GM12878 (cell line): ENCODE results near the gene EFCC1. TPM values are rescaled to one million over a fixed set of nuclear protein-coding genes. Genes with fewer than 3 reads are reported as not detected.

ENCODE experiments used
- ATAC-seq: fragments of 200-7000 bp; cut with Tn5 transposase; 3 replicates; pipeline ENCODE4 v1.9.1; 2020; ENCODE audit warnings: mild to moderate bottlenecking, moderate library complexity
- BruUV-seq: library from RNA; stranded (reverse); fragments of 400-500 nt; replicated peaks from 2 replicates; lab custom pipeline; 2021; lab: Mats Ljungman, UMichigan
- CTCF ChIA-PET: fragments of 300-600 bp; sonication (Branson Sonifier 250); formaldehyde crosslinking; extraction: SDS; loops from one replicate; lab custom pipeline; 2021; ENCODE audit warnings: inconsistent platforms; lab: Yijun Ruan, JAX
- POLR2A ChIA-PET: fragments of 350-600 bp; formaldehyde crosslinking; extraction: SDS; loops from one replicate; lab custom pipeline; 2021; ENCODE audit warnings: inconsistent platforms; lab: Charles Lee
- RAD21 ChIA-PET: fragments of 300-600 bp; sonication (Branson Sonifier 250); formaldehyde crosslinking; loops from one replicate; lab custom pipeline; 2023; ENCODE audit warnings: antibody characterized with exemption; ENCODE audit not compliant: unreplicated experiment; lab: Charles Lee
- SMC1A ChIA-PET: fragments of 300-600 bp; sonication (Branson Sonifier 250); formaldehyde crosslinking; loops from one replicate; lab custom pipeline; 2023; ENCODE audit not compliant: unreplicated experiment, uncharacterized antibody; lab: Charles Lee
- DNase-seq: peaks from one replicate; pipeline ENCODE4 v3.0.0-alpha.2; 2011; ENCODE audit warnings: low read depth, low spot score
- FAIRE-seq: peaks from 3 replicates; lab custom pipeline; 2011; peaks lifted over from hg19 to GRCh38; lab: Jason Lieb, UNC
- H2AFZ ChIP-seq: 2 replicates; pipeline ENCODE4 v1.6.0; 2011; ENCODE audit warnings: low read depth, low read length, control low read depth; ENCODE audit not compliant: control insufficient read depth
- H3K27ac ChIP-seq: 2 replicates; pipeline ENCODE4 v1.5.1; 2011; ENCODE audit warnings: control low read depth; ENCODE audit not compliant: control insufficient read depth, insufficient read depth
- H3K27me3 ChIP-seq, 2 experiments: replicated peaks in 1 of 2; 2 replicates each; pipeline versions ENCODE4 v1.6.0 to v1.6.1; 2011; ENCODE audit warnings: low read length in 1 of 2; ENCODE audit not compliant: control insufficient read depth in 2 of 2, insufficient read depth in 2 of 2
- H3K36me3 ChIP-seq, 2 experiments: 2 replicates each; pipeline ENCODE4 v1.5.1; 2011; ENCODE audit warnings: low read length in 1 of 2; ENCODE audit not compliant: control insufficient read depth in 2 of 2, insufficient read depth in 2 of 2
- H3K4me1 ChIP-seq: 2 replicates; pipeline ENCODE4 v1.6.1; 2011; ENCODE audit warnings: mild to moderate bottlenecking, low read length, moderate library complexity, mixed read lengths; ENCODE audit not compliant: control insufficient read depth, insufficient read depth
- H3K4me2 ChIP-seq: 2 replicates; pipeline ENCODE4 v1.6.0; 2011; ENCODE audit warnings: control low read depth; ENCODE audit not compliant: control insufficient read depth, insufficient read depth
- H3K4me3 ChIP-seq: fragments of 200-600 bp; sonication (generic); 2 replicates; pipeline ENCODE4 v1.5.1; 2016
- H3K79me2 ChIP-seq: 2 replicates; pipeline ENCODE4 v1.6.0; 2011; ENCODE audit warnings: low read length; ENCODE audit not compliant: control insufficient read depth, insufficient read depth
- H3K9ac ChIP-seq: 2 replicates; pipeline ENCODE4 v1.8.0; 2011; ENCODE audit warnings: low read length, control low read depth, mixed read lengths; ENCODE audit not compliant: control insufficient read depth, insufficient read depth
- H3K9me3 ChIP-seq: replicated peaks from 3 replicates; pipeline ENCODE4 v1.5.1; 2011; ENCODE audit warnings: mild to moderate bottlenecking, low read length; ENCODE audit not compliant: control insufficient read depth, insufficient read depth
- H4K20me1 ChIP-seq: 2 replicates; pipeline ENCODE4 v1.6.0; 2011; ENCODE audit not compliant: control insufficient read depth, insufficient read depth
- CBX3 ChIP-seq: fragments of 200-600 bp; sonication (generic); IDR thresholded peaks from 2 replicates; pipeline ENCODE4 v1.6.1; 2016; ENCODE audit warnings: low read depth, borderline replicate concordance
- CBX5 ChIP-seq: sonication (generic); IDR thresholded peaks from 2 replicates; pipeline ENCODE4 v1.6.1; 2016; ENCODE audit warnings: low read depth, moderate library complexity, mild to moderate bottlenecking, inconsistent platforms
- RCOR1 ChIP-seq: conservative IDR thresholded peaks from 2 replicates; pipeline ENCODE4 v1.6.1; 2012; ENCODE audit warnings: low read depth, low read length, improper control_type of control experiment
- WGBS: methylation state at CpG from one replicate; pipeline ENCODE4 v1.1.6; 2016; ENCODE audit warnings: low lambda C conversion rate; ENCODE audit not compliant: insufficient replicate concordance, insufficient coverage; ENCODE audit errors: missing lambda C conversion rate; 5-methylcytosine and 5-hydroxymethylcytosine counted together
- in situ Hi-C: fragments of 300-500 bp; cut with MboI; formaldehyde crosslinking; loops from 9 replicates; pipeline ENCODE4 v1.14.3; 2018; ENCODE audit warnings: mixed read lengths
- intact Hi-C: fragments of 100-400 bp; cut with micrococcal nuclease; formaldehyde crosslinking; loops from one replicate; pipeline ENCODE4 v1.14.2; 2022; ENCODE audit not compliant: unreplicated experiment
- polyA plus RNA-seq, 11 experiments: library from polyadenylated mRNA; depleted of rRNA in 4 of 11; unstranded in 6 of 11; stranded (reverse) in 5 of 11; fragments of >200 nt; fragmentation: Nextera tagmentation in 4 of 11; fragmentation: Illumina TruSeq in 1 of 11; extraction: Ambion mirVana in 4 of 11; extraction: Trizol in 1 of 11; gene quantifications; 1 replicate in 1 of 11; 2 replicates in 10 of 11; pipeline versions ENCODE4 v1.2.1 to v1.2.3, GENCODE V29; 2011 to 2016; ENCODE audit warnings: inconsistent platforms in 2 of 11, missing spikeins in 2 of 11, low read depth in 1 of 11
- total RNA-seq, 4 experiments: library from RNA; depleted of rRNA in 3 of 4; stranded (reverse); fragments of >200 nt in 3 of 4; fragmentation: Illumina TruSeq in 1 of 4; extraction: Trizol in 1 of 4; gene quantifications; 2 replicates each; pipeline versions ENCODE4 v1.2.1 to v1.2.3, GENCODE V29; 2013 to 2021
- TF ChIP-seq, protein P1 (sequence below): fragments of 450-650 bp; IDR thresholded peaks from 2 replicates; pipeline ENCODE4 v1.6.1; 2017; ENCODE audit warnings: mild to moderate bottlenecking

Gene EFCC1
- total and polyA plus RNA-seq, 10 of the 15 experiments (the other 5 are each of a cell fraction or from before 2014, with no cell fraction given) = not detected

DNA sequence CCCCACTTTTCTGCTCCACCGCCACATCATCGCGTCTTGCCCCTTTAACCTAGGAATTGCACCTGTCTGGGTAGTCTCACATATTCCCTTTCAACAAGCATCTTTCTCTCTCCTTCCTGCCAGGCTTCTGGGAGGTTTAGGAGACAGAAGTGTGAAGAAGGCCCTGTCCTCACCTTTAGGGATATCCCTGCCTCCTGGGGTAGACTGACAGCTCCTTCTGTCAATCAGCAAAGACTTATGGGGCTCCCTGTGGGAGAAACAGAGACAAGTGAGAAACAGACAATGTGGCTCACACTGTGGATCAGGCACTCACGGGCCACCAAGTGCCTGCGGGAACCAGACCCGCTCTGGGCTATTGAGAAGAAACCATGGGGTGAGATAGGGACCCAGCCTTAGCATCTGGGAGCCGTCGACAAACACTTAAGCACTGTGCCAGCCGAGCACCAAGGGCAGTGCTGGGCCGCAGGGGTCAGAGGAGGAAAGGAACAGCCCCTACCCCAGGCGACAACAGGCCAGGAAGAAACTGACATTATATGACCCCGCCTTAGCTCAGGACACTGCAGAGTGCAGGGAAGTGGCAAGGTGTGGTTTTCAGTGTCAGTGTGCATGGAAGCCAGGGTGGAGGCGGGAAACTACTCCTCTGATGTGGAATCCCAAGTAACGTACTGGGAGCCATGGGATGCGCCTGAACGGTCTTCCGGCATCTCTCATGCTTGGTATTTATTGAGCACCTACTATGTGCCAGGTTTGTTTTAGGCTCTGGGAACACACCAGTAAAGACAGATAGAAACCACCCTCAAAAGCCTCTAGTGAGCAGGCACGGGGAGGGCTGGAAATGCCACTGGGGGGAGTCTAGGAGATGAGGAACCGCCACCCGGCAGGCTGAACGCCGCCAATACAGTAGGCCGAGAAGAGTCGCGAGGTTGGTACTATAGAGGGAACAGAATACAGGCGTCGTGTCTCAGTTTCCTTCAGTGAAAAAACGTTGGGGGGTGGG, 1.8 kb downstream of the EFCC1 start:
- H3K9ac ChIP-seq = no peak overlapping the region
- H3K9me3 ChIP-seq = no peaks in the 10 kb centered on the region
- no TSS peak for BruUV-seq
- no peaks in the 10 kb centered on the region for H3K4me1 ChIP-seq
- no peak for ATAC-seq
- CTCF ChIA-PET = no interaction called here
- RAD21 ChIA-PET = no interaction called here
- no peaks in the 10 kb centered on the region for H4K20me1 ChIP-seq
- SMC1A ChIA-PET = interaction anchor here (0.6 kb wide), 1 partner anchor 246 kb away, joined by 3 read pairs; the partner anchor contains the start of gene COPG1
- H3K27ac ChIP-seq = no peak overlapping the region
- no peak overlapping the region for H3K4me2 ChIP-seq
- intact Hi-C loops = no loop called here
- H3K36me3 ChIP-seq = no peaks in the 10 kb centered on the region
- no peak overlapping the region for H2AFZ ChIP-seq
- FAIRE-seq = no peak
- H3K79me2 ChIP-seq = no peaks in the 10 kb centered on the region
- 74% methylated on average over 28 of the region's 28 CpGs for WGBS
- H3K27me3 ChIP-seq = peaks cover 7 to 18% of the 10 kb centered on the region in 2 experiments
- in situ Hi-C loops = no loop called here
- POLR2A ChIA-PET = no interaction called here
- TF ChIP-seq CBX3 (no peak), CBX5 (no peak), RCOR1 (no peak)
- TF ChIP-seq, protein P1, sequence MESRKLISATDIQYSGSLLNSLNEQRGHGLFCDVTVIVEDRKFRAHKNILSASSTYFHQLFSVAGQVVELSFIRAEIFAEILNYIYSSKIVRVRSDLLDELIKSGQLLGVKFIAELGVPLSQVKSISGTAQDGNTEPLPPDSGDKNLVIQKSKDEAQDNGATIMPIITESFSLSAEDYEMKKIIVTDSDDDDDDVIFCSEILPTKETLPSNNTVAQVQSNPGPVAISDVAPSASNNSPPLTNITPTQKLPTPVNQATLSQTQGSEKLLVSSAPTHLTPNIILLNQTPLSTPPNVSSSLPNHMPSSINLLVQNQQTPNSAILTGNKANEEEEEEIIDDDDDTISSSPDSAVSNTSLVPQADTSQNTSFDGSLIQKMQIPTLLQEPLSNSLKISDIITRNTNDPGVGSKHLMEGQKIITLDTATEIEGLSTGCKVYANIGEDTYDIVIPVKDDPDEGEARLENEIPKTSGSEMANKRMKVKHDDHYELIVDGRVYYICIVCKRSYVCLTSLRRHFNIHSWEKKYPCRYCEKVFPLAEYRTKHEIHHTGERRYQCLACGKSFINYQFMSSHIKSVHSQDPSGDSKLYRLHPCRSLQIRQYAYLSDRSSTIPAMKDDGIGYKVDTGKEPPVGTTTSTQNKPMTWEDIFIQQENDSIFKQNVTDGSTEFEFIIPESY = no peak
- no peak for DNase-seq
- H3K4me3 ChIP-seq = no peak overlapping the region
